Measurements from ENCODE around the gene MRPL20.
"Not testable (repeated sequence)": the region's sequence is repeated elsewhere in the genome, so short reads cannot be mapped to it uniquely, and the experiment has no call there.

Gene MRPL20

GRCh38 chr1:1437904-1438376 lies 30.8 kb upstream of the MRPL20 start:
- DNase-seq (ENCODE audit: extremely low read depth in 1 of 2, low read depth in 1 of 2) = no peak

DNA sequence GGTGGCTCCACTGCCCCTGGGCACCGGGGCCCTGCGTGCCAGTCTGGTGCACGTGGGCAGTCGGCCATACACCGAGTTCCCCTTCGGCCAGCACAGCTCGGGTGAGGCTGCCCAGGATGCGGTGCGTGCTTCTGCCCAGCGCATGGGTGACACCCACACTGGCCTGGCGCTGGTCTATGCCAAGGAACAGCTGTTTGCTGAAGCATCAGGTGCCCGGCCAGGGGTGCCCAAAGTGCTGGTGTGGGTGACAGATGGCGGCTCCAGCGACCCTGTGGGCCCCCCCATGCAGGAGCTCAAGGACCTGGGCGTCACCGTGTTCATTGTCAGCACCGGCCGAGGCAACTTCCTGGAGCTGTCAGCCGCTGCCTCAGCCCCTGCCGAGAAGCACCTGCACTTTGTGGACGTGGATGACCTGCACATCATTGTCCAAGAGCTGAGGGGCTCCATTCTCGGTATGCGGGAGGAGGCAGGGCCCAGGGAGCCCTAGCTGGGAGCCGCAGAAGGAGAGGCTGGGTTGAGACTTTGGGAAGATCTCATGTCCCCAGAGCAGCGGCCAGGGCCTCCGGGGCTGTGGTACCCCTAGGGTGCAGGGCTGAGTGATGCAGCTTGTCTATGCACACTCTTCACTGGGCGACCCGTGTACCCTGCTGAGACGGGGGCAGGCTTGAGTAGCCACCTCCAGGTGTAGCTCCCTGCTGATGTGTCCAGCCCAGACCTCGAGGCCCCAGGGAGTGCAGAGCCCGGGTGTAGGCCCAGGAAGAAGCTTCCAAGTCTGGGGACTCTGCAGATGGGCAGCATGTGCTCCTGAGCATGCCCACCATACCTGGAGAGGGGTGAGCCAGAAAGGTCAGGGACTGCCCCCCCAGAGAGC lies 30.2 kb upstream of the MRPL20 start:
- no peak for DNase-seq (ENCODE audit: extremely low read depth in 1 of 2, low read depth in 1 of 2)

DNA sequence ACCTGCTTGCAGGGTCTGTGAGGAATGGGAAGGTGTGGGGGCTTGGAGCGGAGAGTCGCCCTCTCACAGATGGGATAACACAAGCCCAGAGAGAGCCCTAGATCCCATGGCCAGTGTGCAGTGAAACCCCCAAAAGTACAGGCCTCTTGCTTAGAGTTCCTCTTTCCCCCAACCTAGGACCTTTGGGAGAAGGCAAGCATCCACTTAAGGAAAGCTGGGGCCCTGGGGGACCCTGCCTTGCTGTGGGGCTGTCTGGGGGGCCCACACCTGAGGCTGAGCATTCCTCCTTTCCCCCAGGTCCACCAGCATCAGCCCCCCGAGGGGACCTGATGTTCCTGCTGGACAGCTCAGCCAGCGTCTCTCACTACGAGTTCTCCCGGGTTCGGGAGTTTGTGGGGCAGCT lies 29.5 kb upstream of the MRPL20 start:
- DNase-seq (ENCODE audit: extremely low read depth in 1 of 2, low read depth in 1 of 2) = no peak

GRCh38 chr1:1435911-1436629 lies 29.0 kb upstream of the MRPL20 start:
- DNase-seq (ENCODE audit: extremely low read depth in 1 of 2, low read depth in 1 of 2) = no peak

GRCh38 chr1:1435106-1435903 lies 28.2 kb upstream of the MRPL20 start, which contains the start of gene VWA1:
Gene VWA1, plus strand, starts transcription at chr1:1435690. Its CDS starts 59 bp downstream, at chr1:1435749.
- DNase-seq (ENCODE audit: extremely low read depth in 1 of 2, low read depth in 1 of 2) = peak in 1 of 2 donors; percentile 54

DNA sequence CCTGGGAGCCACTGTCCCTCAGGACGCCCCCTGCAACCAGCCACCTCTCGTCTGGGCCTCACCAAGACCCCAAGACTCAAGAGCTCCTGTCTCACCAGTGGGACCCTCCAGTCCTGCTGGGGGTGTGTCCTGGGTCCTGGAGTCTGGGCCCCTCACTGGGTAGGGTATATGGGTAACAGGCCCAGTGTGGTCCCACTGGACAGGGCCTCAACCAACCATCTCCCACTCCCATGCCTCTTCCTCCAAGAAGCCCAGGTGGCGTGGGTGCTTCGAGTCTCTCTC lies 27.7 kb upstream of the MRPL20 start:
- DNase-seq (ENCODE audit: extremely low read depth in 1 of 2, low read depth in 1 of 2) = no peak

DNA sequence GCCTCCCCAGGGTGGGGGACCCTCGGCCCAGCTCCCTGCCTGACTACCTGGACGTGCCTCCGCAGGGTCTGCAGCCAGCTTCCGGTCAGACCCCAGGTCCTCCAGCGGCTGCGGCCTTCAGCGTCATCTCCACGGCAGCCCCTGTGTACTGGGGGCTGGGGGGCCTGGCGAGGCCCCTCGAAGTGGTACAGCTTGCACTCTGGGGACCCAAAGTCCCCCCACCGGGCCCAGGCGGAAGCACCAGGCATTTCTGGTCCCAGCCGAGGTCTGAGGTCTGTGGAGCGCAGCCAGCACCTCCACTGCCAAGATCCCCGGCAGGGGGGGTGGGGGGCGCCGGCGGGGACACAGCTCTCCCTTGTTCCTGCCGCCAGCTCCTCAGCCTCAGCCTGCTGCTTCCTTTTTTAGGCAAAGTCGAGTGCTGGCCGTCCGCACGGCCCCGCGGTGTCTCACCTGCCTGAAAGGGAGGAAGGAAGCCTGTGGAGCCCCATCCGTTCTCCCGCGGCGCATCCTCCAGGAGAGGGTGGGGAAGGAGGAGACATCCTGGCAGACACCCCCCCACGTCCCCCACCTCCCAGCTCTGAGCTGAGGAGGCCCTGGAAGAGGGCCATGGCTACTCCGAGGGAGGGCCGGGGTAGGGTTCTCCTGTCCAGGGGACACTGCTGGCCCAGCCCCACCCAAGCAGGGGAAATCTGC lies 27.2 kb upstream of the MRPL20 start:
- no peak for DNase-seq (ENCODE audit: extremely low read depth in 1 of 2, low read depth in 1 of 2)

- DNase-seq (ENCODE audit: extremely low read depth in 1 of 2, low read depth in 1 of 2) = no peak
Measured at GRCh38 chr1:1433804-1434130, 26.7 kb upstream of the MRPL20 start.

GRCh38 chr1:1432951-1433803 lies 26.1 kb upstream of the MRPL20 start:
- no peak for DNase-seq (ENCODE audit: extremely low read depth in 1 of 2, low read depth in 1 of 2)

DNA sequence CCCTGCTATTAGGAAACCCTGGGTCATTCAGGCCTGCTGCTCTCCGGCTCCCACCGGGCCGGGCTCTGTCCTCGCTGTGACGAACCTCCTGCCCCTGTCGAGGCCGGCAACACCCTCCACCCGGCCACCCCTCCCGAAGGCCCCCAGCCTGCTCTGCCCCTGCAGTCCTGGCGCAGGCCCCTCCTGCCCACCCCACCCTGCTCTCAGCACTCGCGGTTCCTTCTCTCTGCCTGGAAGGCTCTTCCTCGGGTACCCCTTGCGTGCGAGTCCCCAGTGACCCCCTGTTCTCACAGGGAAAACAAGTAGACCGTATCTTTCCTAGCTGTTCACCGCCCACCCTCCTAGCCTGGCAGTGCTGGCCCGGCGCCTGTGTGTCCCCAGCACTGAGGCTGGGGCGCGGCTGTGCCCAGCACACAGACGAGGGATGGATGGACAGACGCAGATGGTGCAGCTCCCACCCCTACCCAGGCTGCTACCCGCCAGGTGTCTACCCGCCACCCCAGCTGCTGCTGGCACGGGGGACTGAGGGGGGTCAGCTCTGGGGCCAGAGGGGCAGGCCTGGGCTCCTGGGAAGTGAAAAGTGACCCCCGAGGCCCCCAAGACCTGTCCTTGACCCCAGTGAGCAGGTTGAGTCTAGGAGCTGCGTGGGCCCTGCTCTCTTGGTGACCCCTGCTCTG lies 25.3 kb upstream of the MRPL20 start:
- DNase-seq (ENCODE audit: extremely low read depth in 1 of 2, low read depth in 1 of 2) = no peak

GRCh38 chr1:1431845-1432273 lies 24.8 kb upstream of the MRPL20 start:
- no peak for DNase-seq (ENCODE audit: extremely low read depth in 1 of 2, low read depth in 1 of 2)

DNA sequence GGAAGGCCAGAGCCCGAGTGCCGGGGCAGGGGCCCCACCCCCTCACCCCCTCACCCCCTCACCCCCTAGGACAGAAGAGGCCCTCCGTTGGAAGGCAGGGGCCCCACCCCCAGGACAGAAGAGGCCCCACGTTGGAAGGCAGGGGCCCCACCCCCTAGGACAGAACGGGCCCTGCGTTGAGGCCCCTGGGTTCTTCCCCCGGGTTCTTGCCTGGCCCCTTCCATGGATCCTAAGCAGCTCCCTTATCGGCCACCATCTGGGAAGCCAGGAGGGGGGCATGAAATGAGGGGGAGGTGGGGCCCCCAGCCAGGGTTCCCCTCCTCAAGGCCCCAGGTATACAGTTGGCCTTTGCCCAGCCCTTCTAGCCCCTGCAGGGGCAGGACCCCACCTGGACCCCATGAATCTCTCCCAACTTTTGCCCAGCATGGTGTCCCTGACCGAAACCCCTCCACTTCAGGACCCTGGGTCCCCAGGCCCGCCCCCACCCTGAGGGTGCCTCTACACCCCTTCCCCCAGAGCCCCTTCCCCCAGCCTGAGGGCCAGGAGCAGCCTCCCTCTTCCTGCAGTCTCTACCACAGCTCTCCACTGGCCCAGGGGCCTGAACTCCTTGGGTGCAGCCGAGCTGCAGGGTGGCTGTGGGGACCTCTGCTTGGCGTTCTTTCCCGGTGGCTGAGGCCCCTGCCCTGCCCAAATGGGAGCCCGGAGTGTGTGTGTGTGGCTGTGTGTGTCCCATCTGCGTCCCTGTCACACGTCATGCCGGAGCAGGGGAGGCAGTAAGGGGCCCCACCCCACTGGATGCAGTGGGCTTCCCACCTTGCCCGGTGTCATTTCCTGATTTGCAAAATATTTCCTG lies 24.1 kb upstream of the MRPL20 start:
- DNase-seq (ENCODE audit: extremely low read depth in 1 of 2, low read depth in 1 of 2) = no peak

DNA sequence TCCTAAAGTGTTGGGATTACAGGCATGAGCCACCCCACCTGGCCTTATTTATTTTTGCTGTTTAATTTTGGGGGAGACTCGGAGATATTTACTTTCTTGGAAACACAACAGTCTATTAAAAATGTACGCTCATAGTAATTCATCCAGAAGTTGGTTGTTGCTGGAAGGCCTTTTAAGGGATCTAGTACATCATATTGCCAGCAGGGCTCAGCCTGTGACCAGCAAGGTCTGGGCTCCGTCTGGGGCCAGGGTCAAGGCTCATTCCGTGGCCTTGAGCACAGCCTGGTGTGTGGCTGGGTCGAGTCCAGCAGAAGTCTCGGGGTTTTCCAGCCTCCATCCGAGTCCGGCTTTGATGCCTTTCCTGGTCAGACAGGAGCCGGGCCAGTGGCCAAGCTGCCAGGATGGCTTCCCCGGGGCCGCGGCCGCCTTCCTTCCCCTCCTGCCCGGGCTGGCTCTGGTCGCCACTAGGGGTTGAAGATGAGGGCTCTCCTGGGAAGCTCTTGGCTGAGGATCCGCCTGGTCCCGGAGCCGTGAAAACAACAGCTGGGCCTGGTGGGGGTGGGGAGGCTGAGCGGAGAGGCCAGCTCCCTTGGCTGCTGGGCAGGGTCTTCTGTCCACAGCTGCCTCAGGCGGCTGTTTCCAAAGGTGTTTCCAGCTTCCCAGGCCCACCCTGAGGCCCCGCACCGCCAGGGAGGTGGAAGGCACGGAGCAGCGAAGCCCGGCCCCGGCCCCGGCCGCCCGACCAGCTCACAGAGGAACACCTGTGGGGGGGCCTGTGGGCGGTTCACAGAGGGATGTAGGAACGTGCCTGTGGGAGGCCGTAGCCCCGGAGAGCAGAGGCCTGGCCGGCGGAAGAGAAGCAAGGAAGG lies 23.3 kb upstream of the MRPL20 start:
- no peak for DNase-seq (ENCODE audit: extremely low read depth in 1 of 2, low read depth in 1 of 2)

DNA sequence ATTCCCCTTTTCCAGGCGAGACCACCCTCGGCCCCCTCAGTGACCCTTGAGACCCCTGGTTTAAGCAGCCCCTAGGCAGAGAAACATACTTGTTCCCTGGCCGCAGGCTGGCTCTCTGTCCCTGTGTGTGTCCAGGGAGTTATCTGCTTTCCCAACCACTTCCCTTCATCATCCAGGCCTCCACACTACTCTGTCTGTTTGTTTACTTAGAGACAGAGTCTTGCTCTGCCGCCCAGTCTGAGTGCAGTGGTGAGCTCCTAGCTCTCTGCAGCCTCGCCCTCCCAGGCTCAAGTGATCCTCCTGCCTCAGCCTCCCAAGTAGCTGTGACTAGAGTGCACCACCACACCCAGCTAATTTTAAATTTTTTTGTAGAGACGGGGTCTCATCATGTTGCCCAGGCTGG lies 22.6 kb upstream of the MRPL20 start:
- no peak for DNase-seq (ENCODE audit: extremely low read depth in 1 of 2, low read depth in 1 of 2)

DNA sequence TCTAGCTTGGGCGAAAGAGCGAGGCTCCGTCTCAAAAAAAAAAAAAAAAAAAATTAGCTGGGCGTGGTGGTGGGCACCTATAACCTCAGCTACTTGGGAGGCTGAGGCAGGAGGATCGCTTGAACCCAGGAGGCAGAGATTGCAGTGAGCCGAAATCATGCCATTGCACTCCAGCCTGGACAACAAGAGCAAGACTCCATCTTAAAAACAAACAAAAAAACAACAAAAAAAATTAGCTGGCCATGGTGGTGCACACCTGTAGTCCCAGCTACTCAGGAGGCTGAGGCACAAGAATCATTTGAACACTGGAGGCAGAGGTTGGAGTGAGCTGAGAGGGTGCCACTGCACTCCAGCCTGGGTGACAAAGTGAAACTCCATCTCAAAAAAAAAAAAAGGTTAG lies 21.9 kb upstream of the MRPL20 start:
- DNase-seq (ENCODE audit: extremely low read depth in 1 of 2, low read depth in 1 of 2) = not testable (repeated sequence)

DNA sequence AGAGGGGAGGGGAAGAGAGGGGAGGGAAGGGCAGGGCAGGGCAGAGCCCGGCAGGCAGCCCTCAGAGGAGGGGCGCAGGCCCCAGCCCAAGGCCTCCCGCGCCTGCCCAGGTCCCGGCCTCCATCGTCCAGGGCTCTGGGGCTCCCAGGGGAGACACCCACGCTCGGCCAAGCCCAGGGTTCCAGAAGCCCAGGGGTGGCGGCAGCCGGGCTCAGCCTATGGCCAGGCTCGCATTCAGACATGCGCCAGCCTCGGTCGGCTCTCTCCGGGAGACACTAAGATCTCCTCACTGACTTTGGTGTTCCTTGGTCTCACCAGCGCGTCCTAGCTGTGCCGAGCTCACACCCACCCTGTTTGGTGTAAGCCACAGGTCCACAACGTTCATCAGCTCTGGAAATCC lies 21.1 kb upstream of the MRPL20 start:
- no peak for DNase-seq (ENCODE audit: extremely low read depth in 1 of 2, low read depth in 1 of 2)

DNA sequence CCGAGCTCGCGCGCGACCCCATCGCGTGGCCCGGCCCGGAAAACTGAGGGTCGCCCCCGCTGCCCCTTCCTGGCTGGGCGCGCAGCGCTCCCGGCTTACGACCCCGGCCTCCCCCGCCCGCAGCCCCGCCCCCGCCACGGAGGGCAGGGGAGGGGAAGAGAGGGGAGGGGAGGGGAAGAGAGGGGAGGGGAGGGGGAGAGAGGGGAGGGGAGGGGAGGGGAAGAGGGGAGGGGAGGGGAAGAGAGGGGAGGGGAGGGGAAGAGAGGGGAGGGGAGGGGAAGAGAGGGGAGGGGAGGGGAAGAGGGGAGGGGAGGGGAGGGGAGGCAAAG lies 20.7 kb upstream of the MRPL20 start:
- no peak for DNase-seq (ENCODE audit: extremely low read depth in 1 of 2, low read depth in 1 of 2)
